Peyer's patch (tissue), 4 donors: ENCODE results near the gene NDFIP2. TPM values are rescaled to one million over a fixed set of nuclear protein-coding genes. Genes with fewer than 3 reads are reported as not detected.

Experiments
- DNase-seq, 3 donors: peaks; one replicate each; pipeline ENCODE4 v3.0.0-alpha.2; 2017 to 2019
- H3K27ac ChIP-seq, 4 donors: fragments of 200-600 bp; sonication (generic); one replicate each; pipeline ENCODE4 v1.5.1; 2016 to 2019
- H3K27me3 ChIP-seq, 2 donors: fragments of 200-600 bp; sonication (generic); one replicate each; pipeline ENCODE4 v1.5.1; 2019
- H3K36me3 ChIP-seq, 3 donors: fragments of 200-600 bp; sonication (generic); one replicate each; pipeline ENCODE4 v1.5.1; 2016 to 2019
- H3K4me1 ChIP-seq, 4 donors: fragments of 200-600 bp; sonication (generic); one replicate each; pipeline ENCODE4 v1.5.1; 2016 to 2019
- H3K4me3 ChIP-seq, 4 donors: fragments of 200-600 bp; sonication (generic); 1 replicate in 3 of 4; 2 replicates in 1 of 4; pipeline ENCODE4 v1.5.1; 2016 to 2019; ENCODE audit warnings: mild to moderate bottlenecking in 1 of 4
- H3K9me3 ChIP-seq, 4 donors: fragments of 200-600 bp; sonication (generic); one replicate each; pipeline ENCODE4 v1.5.1; 2016 to 2019; ENCODE audit warnings: mild to moderate bottlenecking in 1 of 4
- POLR2A ChIP-seq, 2 donors: fragments of 450-650 bp; IDR thresholded peaks; one replicate each; pipeline ENCODE4 v1.5.1; 2017; ENCODE audit warnings: antibody characterized with exemption in 2 of 2, mild to moderate bottlenecking in 2 of 2, moderate library complexity in 2 of 2
- total RNA-seq, 4 donors: library from RNA; depleted of rRNA; stranded (reverse); fragments of >200 nt; gene quantifications; one replicate each; pipeline ENCODE4 v1.1.0, GENCODE V29; 2016
- TF ChIP-seq, protein P1 (sequence below), 6 experiments: fragments of 450-650 bp in 4 of 6; fragments of 200-600 bp in 2 of 6; sonication (generic) in 1 of 6; IDR thresholded peaks; one replicate each; pipeline ENCODE4 v1.5.1; 2017 to 2019; ENCODE audit warnings: antibody characterized with exemption in 6 of 6, mild to moderate bottlenecking in 3 of 6, moderate library complexity in 1 of 6

Gene NDFIP2
- total RNA-seq, 4 donors from 2014 or later = 28.1 to 102 (median 59.6) TPM

DNA sequence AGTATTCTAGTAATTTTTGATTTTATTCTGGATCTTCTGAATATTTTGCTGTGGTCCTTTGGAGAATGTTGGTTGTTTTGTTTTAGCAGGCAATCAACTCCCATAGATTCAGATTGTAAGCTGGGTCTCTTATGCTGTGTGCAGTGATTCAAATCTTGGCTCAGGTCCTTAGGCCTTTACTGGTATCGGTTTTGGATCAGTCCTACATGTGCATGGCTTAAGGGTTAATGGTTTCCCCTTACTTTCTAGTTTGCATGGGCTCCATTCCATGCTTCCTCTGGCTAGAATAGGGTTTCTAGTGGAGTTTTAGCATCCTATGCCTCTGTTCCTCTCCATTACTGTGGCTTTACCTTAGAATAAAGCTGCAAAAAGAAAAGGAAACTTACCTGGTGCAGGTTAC is 16.1 kb downstream of the NDFIP2 start:
- Histone ChIP-seq H3K9me3 (no peaks in the 10 kb centered on the region), H3K36me3 (no peaks in the 10 kb centered on the region), H3K27ac (no peak overlapping the region), H3K4me3 (no peak overlapping the region), H3K27me3 (no peaks in the 10 kb centered on the region), H3K4me1 (no peaks in the 10 kb centered on the region)
- TF ChIP-seq, protein P1, sequence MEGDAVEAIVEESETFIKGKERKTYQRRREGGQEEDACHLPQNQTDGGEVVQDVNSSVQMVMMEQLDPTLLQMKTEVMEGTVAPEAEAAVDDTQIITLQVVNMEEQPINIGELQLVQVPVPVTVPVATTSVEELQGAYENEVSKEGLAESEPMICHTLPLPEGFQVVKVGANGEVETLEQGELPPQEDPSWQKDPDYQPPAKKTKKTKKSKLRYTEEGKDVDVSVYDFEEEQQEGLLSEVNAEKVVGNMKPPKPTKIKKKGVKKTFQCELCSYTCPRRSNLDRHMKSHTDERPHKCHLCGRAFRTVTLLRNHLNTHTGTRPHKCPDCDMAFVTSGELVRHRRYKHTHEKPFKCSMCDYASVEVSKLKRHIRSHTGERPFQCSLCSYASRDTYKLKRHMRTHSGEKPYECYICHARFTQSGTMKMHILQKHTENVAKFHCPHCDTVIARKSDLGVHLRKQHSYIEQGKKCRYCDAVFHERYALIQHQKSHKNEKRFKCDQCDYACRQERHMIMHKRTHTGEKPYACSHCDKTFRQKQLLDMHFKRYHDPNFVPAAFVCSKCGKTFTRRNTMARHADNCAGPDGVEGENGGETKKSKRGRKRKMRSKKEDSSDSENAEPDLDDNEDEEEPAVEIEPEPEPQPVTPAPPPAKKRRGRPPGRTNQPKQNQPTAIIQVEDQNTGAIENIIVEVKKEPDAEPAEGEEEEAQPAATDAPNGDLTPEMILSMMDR (IDR thresholded peaks at IDR 0.05) = no peak
- TF ChIP-seq POLR2A (IDR thresholded peaks at IDR 0.05) = no peak
- DNase-seq = no peak

DNA sequence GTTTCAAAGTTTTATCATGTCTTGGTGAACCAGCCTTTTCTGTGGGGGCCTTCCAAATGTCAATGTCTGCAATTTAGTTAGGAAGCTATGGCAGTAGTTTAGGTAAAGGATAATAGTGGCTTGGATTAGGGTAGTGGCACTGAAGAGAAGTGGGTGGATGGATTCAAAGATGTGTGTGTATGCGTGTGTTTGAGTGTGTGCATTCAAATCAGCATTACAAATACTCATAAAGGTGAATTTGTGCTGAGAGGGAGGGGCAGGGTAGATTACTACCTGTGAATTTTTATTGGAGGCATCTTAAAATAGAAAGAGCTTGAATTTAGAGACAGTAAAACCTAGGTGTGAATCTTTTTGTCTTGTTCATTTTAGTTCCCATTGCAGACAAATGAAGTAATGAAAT is 16.9 kb downstream of the NDFIP2 start:
- no peaks in the 10 kb centered on the region for H3K36me3 ChIP-seq
- no peak for DNase-seq
- H3K27me3 ChIP-seq = no peaks in the 10 kb centered on the region
- no peak overlapping the region for H3K27ac ChIP-seq
- no peaks in the 10 kb centered on the region for H3K9me3 ChIP-seq
- H3K4me1 ChIP-seq = no peaks in the 10 kb centered on the region
- no peak overlapping the region for H3K4me3 ChIP-seq
- TF ChIP-seq, protein P1 (IDR thresholded peaks at IDR 0.05) = no peak
- TF ChIP-seq POLR2A (IDR thresholded peaks at IDR 0.05) = no peak

DNA sequence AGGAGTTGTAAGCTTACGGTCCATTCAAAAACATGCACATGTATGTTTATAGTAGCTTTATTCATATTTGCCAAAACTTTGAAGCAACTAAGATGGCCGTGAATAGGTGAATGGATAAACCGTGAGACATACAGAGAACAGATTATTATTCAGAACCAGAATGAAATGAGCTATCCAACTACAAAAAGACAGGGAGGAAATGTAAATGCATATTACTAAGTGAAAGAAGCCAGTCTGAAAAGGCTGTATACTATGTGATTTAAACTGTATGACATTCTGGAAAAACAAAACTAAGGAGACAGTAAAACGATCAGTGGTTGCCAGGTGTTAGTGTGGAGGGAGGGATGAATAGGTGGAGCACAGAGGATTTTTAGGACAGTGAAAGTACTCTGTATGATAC is 19.9 kb downstream of the NDFIP2 start:
- no peaks in the 10 kb centered on the region for H3K27me3 ChIP-seq
- no peaks in the 10 kb centered on the region for H3K9me3 ChIP-seq
- no peaks in the 10 kb centered on the region for H3K36me3 ChIP-seq
- no peaks in the 10 kb centered on the region for H3K4me1 ChIP-seq
- H3K27ac ChIP-seq = no peak overlapping the region
- DNase-seq = no peak
- TF ChIP-seq, protein P1 (IDR thresholded peaks at IDR 0.05) = no peak
- TF ChIP-seq POLR2A (IDR thresholded peaks at IDR 0.05) = no peak
- H3K4me3 ChIP-seq = no peak overlapping the region

DNA sequence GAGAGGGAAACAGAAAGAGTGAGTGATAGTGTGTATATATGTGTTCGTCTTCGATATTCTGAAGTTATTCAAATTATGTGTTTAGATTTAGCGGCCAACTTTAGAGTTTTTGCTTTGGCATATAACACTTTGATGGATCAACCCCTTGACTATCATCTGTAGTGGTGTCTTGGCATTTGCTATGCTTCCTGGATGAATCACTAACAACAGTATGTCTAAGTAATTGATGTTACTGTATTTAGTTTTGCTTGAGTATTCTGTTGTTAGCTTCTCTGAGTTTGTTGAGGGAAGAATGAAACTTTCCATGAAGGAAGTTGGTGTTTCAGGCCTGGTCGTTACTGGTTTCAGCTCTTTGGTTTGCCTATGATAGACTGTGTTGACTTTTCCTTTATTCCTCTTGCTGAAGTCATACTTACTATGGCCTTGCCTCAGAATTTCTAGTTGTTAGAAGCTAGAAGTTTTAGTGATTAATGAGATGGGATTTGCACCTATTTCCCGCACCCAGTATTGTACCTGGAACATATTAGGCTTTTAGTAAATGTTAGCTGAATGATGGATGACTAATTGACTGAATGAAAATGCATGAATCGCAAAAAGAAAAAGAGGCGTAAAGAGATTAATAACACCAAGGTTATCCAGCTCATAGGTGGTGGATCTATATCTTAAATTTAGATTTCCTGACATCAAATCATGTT is 20.7 kb downstream of the NDFIP2 start:
- H3K27me3 ChIP-seq = no peaks in the 10 kb centered on the region
- H3K27ac ChIP-seq = no peak overlapping the region
- no peaks in the 10 kb centered on the region for H3K9me3 ChIP-seq
- no peak for DNase-seq
- no peak overlapping the region for H3K4me3 ChIP-seq
- TF ChIP-seq, protein P1 (IDR thresholded peaks at IDR 0.05) = no peak
- TF ChIP-seq POLR2A (IDR thresholded peaks at IDR 0.05) = no peak
- no peaks in the 10 kb centered on the region for H3K36me3 ChIP-seq
- no peaks in the 10 kb centered on the region for H3K4me1 ChIP-seq

DNA sequence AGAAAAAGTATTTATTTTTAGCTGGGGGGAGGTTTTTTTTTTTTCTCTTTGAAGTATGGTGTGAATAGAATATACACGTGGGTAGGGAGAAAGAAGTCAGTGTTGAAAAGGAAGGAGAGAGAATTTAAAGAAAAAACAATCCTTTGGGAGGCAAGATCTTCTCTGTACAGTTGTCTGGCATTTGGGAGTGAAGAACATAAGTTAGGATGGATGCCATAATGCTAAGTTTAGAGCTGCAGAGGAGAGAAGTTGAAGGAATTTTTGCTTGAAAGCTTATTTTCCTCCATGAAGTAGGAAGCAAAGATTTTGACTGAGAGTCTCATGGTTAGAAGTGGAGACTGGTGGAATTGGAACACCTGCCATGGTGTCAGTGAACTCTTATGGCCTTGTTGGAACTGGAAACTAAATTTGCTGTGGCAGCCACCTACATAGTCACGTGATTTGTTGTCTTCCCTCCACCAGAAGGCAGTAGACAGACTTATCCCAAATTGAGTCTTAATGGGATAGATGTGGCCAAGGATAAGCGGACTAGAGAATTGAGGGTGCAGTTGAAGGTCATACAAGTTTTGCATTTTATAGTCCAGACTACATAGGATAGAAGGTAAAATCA is 22.0 kb downstream of the NDFIP2 start:
- no peaks in the 10 kb centered on the region for H3K27me3 ChIP-seq
- TF ChIP-seq POLR2A (IDR thresholded peaks at IDR 0.05) = no peak
- TF ChIP-seq, protein P1 (IDR thresholded peaks at IDR 0.05) = no peak
- H3K27ac ChIP-seq = no peak overlapping the region
- no peaks in the 10 kb centered on the region for H3K9me3 ChIP-seq
- no peak for DNase-seq
- no peak overlapping the region for H3K4me3 ChIP-seq
- H3K4me1 ChIP-seq = no peaks in the 10 kb centered on the region
- H3K36me3 ChIP-seq = no peaks in the 10 kb centered on the region
